C4-2B (cell line): ENCODE data around the gene FUT2.

Experiments
- CTCF ChIP-seq: fragments of 450-650 bp; conservative IDR thresholded peaks from 2 replicates; pipeline ENCODE4 v1.5.1; 2017; ENCODE audit warnings: mild to moderate bottlenecking
- ZFX ChIP-seq: fragments of 450-650 bp; IDR thresholded peaks from 2 replicates; pipeline ENCODE4 v1.6.1; 2017

GRCh38 chr19:48665786-48666185 is 30.0 kb upstream of the FUT2 start:
- TF ChIP-seq CTCF (no peak), ZFX (no peak)
